Caco-2 (cell line): ENCODE measurements around the gene ARHGEF4. TPM values are rescaled to one million over a fixed set of nuclear protein-coding genes. Genes with fewer than 3 reads are reported as not detected.

Experiments
- BruUV-seq: library from RNA; stranded (reverse); fragments of 400-500 nt; replicated peaks from 2 replicates; lab custom pipeline; 2021; lab: Mats Ljungman, UMichigan
- CTCF ChIA-PET: fragments of 300-600 bp; sonication (Branson Sonifier 250); formaldehyde crosslinking; loops from one replicate; lab custom pipeline; 2022; ENCODE audit warnings: antibody characterized with exemption; lab: Charles Lee
- POLR2A ChIA-PET: fragments of 300-600 bp; sonication (Branson Sonifier 250); formaldehyde crosslinking; loops from one replicate; lab custom pipeline; 2022; ENCODE audit warnings: antibody characterized with exemption; lab: Charles Lee
- DNase-seq, 2 experiments: peaks; one replicate each; pipeline versions ENCODE4 v3.0.0 to v3.0.0-alpha.2; 2020 to 2022
- H3K27me3 ChIP-seq: replicated peaks from 2 replicates; pipeline ENCODE4 v1.6.0; 2011; ENCODE audit warnings: low read length; ENCODE audit not compliant: control insufficient read depth, insufficient read depth
- H3K36me3 ChIP-seq: 2 replicates; pipeline ENCODE4 v1.5.1; 2011; ENCODE audit warnings: low read length; ENCODE audit not compliant: control insufficient read depth, insufficient read depth
- H3K4me1 ChIP-seq: fragments of 250-450 bp; sonication (Bioruptor Pico); 2 replicates; pipeline ENCODE4 v1.5.1; 2020; ENCODE audit warnings: mild to moderate bottlenecking
- H3K4me3 ChIP-seq: 2 replicates; pipeline ENCODE4 v1.5.1; 2011; ENCODE audit warnings: low read depth, mild to moderate bottlenecking, control low read depth, low read length
- H3K9me3 ChIP-seq: fragments of 250-450 bp; sonication (Bioruptor Pico); 2 replicates; pipeline ENCODE4 v1.5.1; 2020; ENCODE audit warnings: mild to moderate bottlenecking, moderate library complexity
- H3K27ac Mint-ChIP-seq: one replicate; pipeline ENCODE4 v1.8.0; 2022; ENCODE audit warnings: mixed read lengths; ENCODE audit not compliant: unreplicated experiment
- H3K27me3 Mint-ChIP-seq: one replicate; pipeline ENCODE4 v1.8.0; 2022; ENCODE audit warnings: mixed read lengths; ENCODE audit not compliant: insufficient read depth, unreplicated experiment
- H3K36me3 Mint-ChIP-seq: one replicate; pipeline ENCODE4 v1.8.0; 2022; ENCODE audit warnings: mild to moderate bottlenecking, mixed read lengths; ENCODE audit not compliant: insufficient read depth, unreplicated experiment
- H3K4me1 Mint-ChIP-seq: one replicate; pipeline ENCODE4 v1.8.0; 2022; ENCODE audit warnings: low read depth, mixed read lengths; ENCODE audit not compliant: unreplicated experiment
- H3K4me3 Mint-ChIP-seq: one replicate; pipeline ENCODE4 v1.8.0; 2022; ENCODE audit warnings: mild to moderate bottlenecking, moderate library complexity, mixed read lengths; ENCODE audit not compliant: unreplicated experiment
- H3K9me3 Mint-ChIP-seq: one replicate; pipeline ENCODE4 v1.8.0; 2022; ENCODE audit warnings: mixed read lengths; ENCODE audit not compliant: unreplicated experiment
- CTCF ChIP-seq, 2 experiments: fragments of 200-600 bp in 1 of 2; IDR thresholded peaks; 1 replicate in 1 of 2; 2 replicates in 1 of 2; pipeline versions ENCODE4 v1.5.1 to v1.8.0; 2011 to 2022; ENCODE audit warnings: antibody characterized with exemption in 1 of 2, control low read depth in 1 of 2, inconsistent platforms in 1 of 2, low read depth in 1 of 2, low read length in 1 of 2, mild to moderate bottlenecking in 1 of 2, moderate library complexity in 1 of 2; ENCODE audit not compliant: insufficient read depth in 1 of 2, severe bottlenecking in 1 of 2, unreplicated experiment in 1 of 2
- intact Hi-C: fragments of 100-400 bp; cut with micrococcal nuclease; formaldehyde crosslinking; loops from one replicate; pipeline ENCODE4 v1.10.0; 2022; ENCODE audit not compliant: unreplicated experiment
- total RNA-seq: library from RNA; stranded (reverse); gene quantifications from 2 replicates; pipeline ENCODE4 v1.2.3, GENCODE V29; 2022

ARHGEF4 gene
- total RNA-seq, 1 experiment from 2014 or later: 1.8 TPM

DNA sequence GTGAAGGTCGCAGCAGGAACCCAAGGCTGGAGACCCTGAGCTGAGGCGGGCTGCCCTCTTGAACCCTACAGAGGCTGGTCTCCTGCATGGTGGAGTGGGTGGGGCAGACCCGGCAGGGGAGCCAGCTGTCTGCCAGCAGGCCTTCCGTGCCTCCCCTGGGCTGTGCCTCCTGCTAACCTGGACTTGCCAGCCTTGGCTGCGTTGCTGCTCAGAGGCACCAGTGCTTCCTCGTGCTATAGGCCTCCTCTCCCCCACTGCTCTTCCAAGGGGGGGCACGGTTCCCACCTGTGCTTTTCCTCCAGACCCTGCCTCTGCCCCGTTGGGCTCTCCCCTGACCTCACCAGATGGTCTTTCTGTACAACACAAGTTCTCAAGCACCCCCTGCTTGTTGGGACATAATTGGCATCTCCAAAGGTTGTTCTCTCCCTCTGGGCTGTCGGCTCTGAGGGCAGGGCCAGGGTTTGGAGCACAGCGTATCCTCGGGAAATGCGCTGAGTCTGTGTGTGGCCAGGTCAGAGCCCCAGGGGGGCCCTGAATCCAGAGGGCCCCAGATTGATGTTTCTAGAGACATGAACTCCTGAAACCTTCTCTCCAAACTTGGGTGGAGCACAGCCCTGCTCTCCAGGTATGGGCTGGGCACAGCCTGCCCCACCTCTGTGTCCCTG lies 6.7 kb downstream of the ARHGEF4 start:
- DNase-seq: no peak
- intact Hi-C loops: no loop called here
- Histone ChIP-seq H3K4me1 (no peaks in the 10 kb centered on the region), H3K27me3 (no peaks in the 10 kb centered on the region; the same call in 1 of the 2 replicates), H3K9me3 (no peaks in the 10 kb centered on the region), H3K36me3 (no peaks in the 10 kb centered on the region), H3K4me3 (no peak overlapping the region)
- H3K36me3 Mint-ChIP-seq: no peaks in the 10 kb centered on the region
- H3K4me1 Mint-ChIP-seq: no peaks in the 10 kb centered on the region
- no TSS peak for BruUV-seq
- H3K9me3 Mint-ChIP-seq: no peaks in the 10 kb centered on the region
- no peak for TF ChIP-seq CTCF (IDR thresholded peaks at IDR 0.05; ENCODE audit: insufficient read depth in 1 of 2, low read depth in 1 of 2, low read length in 1 of 2, severe bottlenecking in 1 of 2, unreplicated experiment in 1 of 2)
- no peak overlapping the region for H3K27ac Mint-ChIP-seq
- CTCF ChIA-PET: no interaction called here
- H3K4me3 Mint-ChIP-seq: no peak overlapping the region
- POLR2A ChIA-PET: no interaction called here
- H3K27me3 Mint-ChIP-seq: peaks cover 1% of the 10 kb centered on the region

GRCh38 chr2:130844161-130844560 lies 7.4 kb downstream of the ARHGEF4 start:
- Mint-ChIP-seq H3K36me3 (no peaks in the 10 kb centered on the region), H3K9me3 (no peaks in the 10 kb centered on the region), H3K27ac (no peak overlapping the region), H3K4me1 (no peaks in the 10 kb centered on the region), H3K27me3 (no peaks in the 10 kb centered on the region), H3K4me3 (no peak overlapping the region)
- no peak overlapping the region for H3K4me3 ChIP-seq
- intact Hi-C loops: no loop called here
- no peaks in the 10 kb centered on the region for H3K36me3 ChIP-seq
- ChIA-PET CTCF (no interaction called here), POLR2A (no interaction called here)
- no TSS peak for BruUV-seq
- DNase-seq: no peak
- TF ChIP-seq CTCF (IDR thresholded peaks at IDR 0.05; ENCODE audit: insufficient read depth in 1 of 2, low read depth in 1 of 2, low read length in 1 of 2, severe bottlenecking in 1 of 2, unreplicated experiment in 1 of 2): no peak
- no peaks in the 10 kb centered on the region; the same call in 1 of the 2 replicates for H3K27me3 ChIP-seq
- H3K4me1 ChIP-seq: no peaks in the 10 kb centered on the region
- no peaks in the 10 kb centered on the region for H3K9me3 ChIP-seq

GRCh38 chr2:130845505-130846085 lies 8.9 kb downstream of the ARHGEF4 start:
- no peaks in the 10 kb centered on the region for H3K9me3 Mint-ChIP-seq
- no peaks in the 10 kb centered on the region for H3K36me3 Mint-ChIP-seq
- H3K4me1 ChIP-seq: no peaks in the 10 kb centered on the region
- no TSS peak for BruUV-seq
- H3K4me3 ChIP-seq: no peak overlapping the region
- H3K4me1 Mint-ChIP-seq: no peaks in the 10 kb centered on the region
- POLR2A ChIA-PET: no interaction called here
- no peak overlapping the region for H3K27ac Mint-ChIP-seq
- no peaks in the 10 kb centered on the region for H3K9me3 ChIP-seq
- H3K27me3 ChIP-seq: no peaks in the 10 kb centered on the region; the same call in 1 of the 2 replicates
- no peak overlapping the region for H3K4me3 Mint-ChIP-seq
- no peaks in the 10 kb centered on the region for H3K27me3 Mint-ChIP-seq
- CTCF ChIA-PET: no interaction called here
- no peak for TF ChIP-seq CTCF (IDR thresholded peaks at IDR 0.05; ENCODE audit: insufficient read depth in 1 of 2, low read depth in 1 of 2, low read length in 1 of 2, severe bottlenecking in 1 of 2, unreplicated experiment in 1 of 2)
- no peaks in the 10 kb centered on the region for H3K36me3 ChIP-seq
- DNase-seq: no peak
- intact Hi-C loops: no loop called here
